GM12878 (cell line): ENCODE results near the gene TMEM259. TPM values are rescaled to one million over a fixed set of nuclear protein-coding genes. Genes with fewer than 3 reads are reported as not detected.

Source experiments
- CHD1 ChIP-seq: IDR thresholded peaks from 2 replicates; pipeline ENCODE4 v1.6.1; 2012; ENCODE audit warnings: low read depth, low read length, improper control_type of control experiment
- EED ChIP-seq: sonication (generic); IDR thresholded peaks from 2 replicates; pipeline ENCODE4 v1.6.1; 2016; ENCODE audit warnings: antibody characterized with exemption, low read depth
- HDGF ChIP-seq: fragments of 450-650 bp; IDR thresholded peaks from 2 replicates; pipeline ENCODE4 v1.6.1; 2016; ENCODE audit warnings: antibody characterized with exemption
- JUND ChIP-seq: IDR thresholded peaks from 2 replicates; pipeline ENCODE4 v1.6.1; 2012; ENCODE audit warnings: low read depth, mild to moderate bottlenecking, low read length, improper control_type of control experiment, moderate library complexity
- NR2F1 ChIP-seq: fragments of 450-650 bp; conservative IDR thresholded peaks from 2 replicates; pipeline ENCODE4 v1.6.1; 2017; ENCODE audit warnings: mild to moderate bottlenecking
- RAD21 ChIP-seq: IDR thresholded peaks from 2 replicates; pipeline ENCODE4 v1.6.1; 2011; ENCODE audit warnings: mild to moderate bottlenecking, low read depth, low read length, moderate library complexity; ENCODE audit not compliant: insufficient read depth
- RAD51 ChIP-seq: fragments of 450-650 bp; IDR thresholded peaks from 2 replicates; pipeline ENCODE4 v1.6.1; 2016; ENCODE audit warnings: moderate library complexity, mild to moderate bottlenecking, inconsistent platforms
- SIN3A ChIP-seq: IDR thresholded peaks from 2 replicates; pipeline ENCODE4 v1.6.1; 2012; ENCODE audit warnings: low read depth, low read length, improper control_type of control experiment
- SMARCA5 ChIP-seq: fragments of 450-650 bp; IDR thresholded peaks from 2 replicates; pipeline ENCODE4 v1.6.1; 2017; ENCODE audit warnings: mild to moderate bottlenecking
- SPI1 ChIP-seq: IDR thresholded peaks from 2 replicates; pipeline ENCODE4 v1.6.1; 2011; ENCODE audit warnings: low read depth, mild to moderate bottlenecking, low read length, moderate library complexity, borderline replicate concordance; ENCODE audit not compliant: insufficient read depth
- SREBF1 ChIP-seq: IDR thresholded peaks from 2 replicates; pipeline ENCODE4 v1.6.1; 2012; ENCODE audit warnings: mild to moderate bottlenecking, low read length
- SUZ12 ChIP-seq: fragments of 200-600 bp; sonication (generic); IDR thresholded peaks from one replicate; pipeline ENCODE4 v1.6.1; 2018; ENCODE audit warnings: antibody characterized with exemption, mild to moderate bottlenecking; ENCODE audit not compliant: unreplicated experiment
- ZNF274 ChIP-seq: IDR thresholded peaks from one replicate; pipeline ENCODE4 v1.8.0; 2011; ENCODE audit not compliant: insufficient read length, insufficient read depth
- polyA plus RNA-seq, 11 experiments: library from polyadenylated mRNA; depleted of rRNA in 4 of 11; unstranded in 6 of 11; stranded (reverse) in 5 of 11; fragments of >200 nt; fragmentation: Nextera tagmentation in 4 of 11; fragmentation: Illumina TruSeq in 1 of 11; extraction: Ambion mirVana in 4 of 11; extraction: Trizol in 1 of 11; gene quantifications; 1 replicate in 1 of 11; 2 replicates in 10 of 11; pipeline versions ENCODE4 v1.2.1 to v1.2.3, GENCODE V29; 2011 to 2016; ENCODE audit warnings: inconsistent platforms in 2 of 11, missing spikeins in 2 of 11, low read depth in 1 of 11
- total RNA-seq, 4 experiments: library from RNA; depleted of rRNA in 3 of 4; stranded (reverse); fragments of >200 nt in 3 of 4; fragmentation: Illumina TruSeq in 1 of 4; extraction: Trizol in 1 of 4; gene quantifications; 2 replicates each; pipeline versions ENCODE4 v1.2.1 to v1.2.3, GENCODE V29; 2013 to 2021
- TF ChIP-seq, protein P1 (sequence below): fragments of 450-650 bp; formaldehyde crosslinking; IDR thresholded peaks from 2 replicates; pipeline ENCODE4 v1.4.0; 2020; ENCODE audit warnings: mild to moderate bottlenecking, moderate library complexity
- TF ChIP-seq, protein P2 (sequence below): fragments of 150-350 bp; IDR thresholded peaks from 2 replicates; pipeline ENCODE4 v1.6.1; 2014; ENCODE audit warnings: mild to moderate bottlenecking, low read depth, low read length
- TF ChIP-seq, protein P3 (sequence below): IDR thresholded peaks from 2 replicates; pipeline ENCODE4 v1.6.1; 2011; ENCODE audit warnings: mild to moderate bottlenecking, low read depth, low read length, moderate library complexity; ENCODE audit not compliant: insufficient replicate concordance
- TF ChIP-seq, protein P4 (sequence below): IDR thresholded peaks from 2 replicates; pipeline ENCODE4 v1.6.1; 2012; ENCODE audit warnings: low read depth, low read length, improper control_type of control experiment
- TF ChIP-seq, protein P5 (sequence below): fragments of 450-650 bp; IDR thresholded peaks from 2 replicates; pipeline ENCODE4 v1.6.1; 2017; ENCODE audit warnings: mild to moderate bottlenecking

Gene TMEM259
- total and polyA plus RNA-seq, 10 of the 15 experiments (the other 5 are each of a cell fraction or from before 2014, with no cell fraction given): 0.43 to 184 (median 62.0) TPM

DNA sequence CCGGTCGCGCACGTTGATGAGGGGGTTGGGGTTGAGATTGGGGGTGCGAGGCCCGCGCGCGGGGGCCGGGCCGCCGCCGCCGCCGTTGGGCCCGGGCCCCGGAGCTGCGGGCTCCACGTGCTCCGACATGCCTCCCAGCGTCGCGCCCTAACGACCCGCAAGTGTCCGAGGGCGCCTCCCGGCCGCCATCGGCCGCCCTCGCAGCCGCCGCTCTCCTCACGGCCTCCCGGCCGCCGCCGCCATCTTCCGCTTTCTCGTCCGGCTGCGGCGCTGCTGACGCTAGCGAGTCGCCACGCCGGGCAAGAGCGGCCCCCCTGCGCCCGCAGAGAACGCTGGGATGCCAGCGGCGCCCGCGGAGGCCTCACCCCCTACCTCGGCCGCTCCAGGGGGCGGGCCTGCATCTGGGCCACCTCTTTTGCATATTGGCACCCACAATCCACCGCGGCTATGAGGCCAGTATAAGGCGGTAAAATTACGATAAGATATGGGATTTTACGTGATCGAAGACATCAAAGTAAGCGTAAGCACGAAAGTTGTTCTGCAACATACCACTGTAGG, at the start of gene TMEM259 (continued):
- no peak for TF ChIP-seq RAD21
- 0 out of 2 replicates have a peak, but pooled peaks have one; percentile 7 for TF ChIP-seq SPI1
- no peak; the same call in 1 of the 2 replicates for TF ChIP-seq SIN3A
- TF ChIP-seq ZNF274: no peak
- peak; percentile 52 for TF ChIP-seq NR2F1
- TF ChIP-seq EED: no peak
- TF ChIP-seq, protein P1, sequence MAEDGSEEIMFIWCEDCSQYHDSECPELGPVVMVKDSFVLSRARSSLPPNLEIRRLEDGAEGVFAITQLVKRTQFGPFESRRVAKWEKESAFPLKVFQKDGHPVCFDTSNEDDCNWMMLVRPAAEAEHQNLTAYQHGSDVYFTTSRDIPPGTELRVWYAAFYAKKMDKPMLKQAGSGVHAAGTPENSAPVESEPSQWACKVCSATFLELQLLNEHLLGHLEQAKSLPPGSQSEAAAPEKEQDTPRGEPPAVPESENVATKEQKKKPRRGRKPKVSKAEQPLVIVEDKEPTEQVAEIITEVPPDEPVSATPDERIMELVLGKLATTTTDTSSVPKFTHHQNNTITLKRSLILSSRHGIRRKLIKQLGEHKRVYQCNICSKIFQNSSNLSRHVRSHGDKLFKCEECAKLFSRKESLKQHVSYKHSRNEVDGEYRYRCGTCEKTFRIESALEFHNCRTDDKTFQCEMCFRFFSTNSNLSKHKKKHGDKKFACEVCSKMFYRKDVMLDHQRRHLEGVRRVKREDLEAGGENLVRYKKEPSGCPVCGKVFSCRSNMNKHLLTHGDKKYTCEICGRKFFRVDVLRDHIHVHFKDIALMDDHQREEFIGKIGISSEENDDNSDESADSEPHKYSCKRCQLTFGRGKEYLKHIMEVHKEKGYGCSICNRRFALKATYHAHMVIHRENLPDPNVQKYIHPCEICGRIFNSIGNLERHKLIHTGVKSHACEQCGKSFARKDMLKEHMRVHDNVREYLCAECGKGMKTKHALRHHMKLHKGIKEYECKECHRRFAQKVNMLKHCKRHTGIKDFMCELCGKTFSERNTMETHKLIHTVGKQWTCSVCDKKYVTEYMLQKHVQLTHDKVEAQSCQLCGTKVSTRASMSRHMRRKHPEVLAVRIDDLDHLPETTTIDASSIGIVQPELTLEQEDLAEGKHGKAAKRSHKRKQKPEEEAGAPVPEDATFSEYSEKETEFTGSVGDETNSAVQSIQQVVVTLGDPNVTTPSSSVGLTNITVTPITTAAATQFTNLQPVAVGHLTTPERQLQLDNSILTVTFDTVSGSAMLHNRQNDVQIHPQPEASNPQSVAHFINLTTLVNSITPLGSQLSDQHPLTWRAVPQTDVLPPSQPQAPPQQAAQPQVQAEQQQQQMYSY (CRISPR knock-in tag): no peak
- no peak for TF ChIP-seq RAD51
- no peak for TF ChIP-seq SUZ12
- no peak for TF ChIP-seq CHD1
- TF ChIP-seq, protein P2, sequence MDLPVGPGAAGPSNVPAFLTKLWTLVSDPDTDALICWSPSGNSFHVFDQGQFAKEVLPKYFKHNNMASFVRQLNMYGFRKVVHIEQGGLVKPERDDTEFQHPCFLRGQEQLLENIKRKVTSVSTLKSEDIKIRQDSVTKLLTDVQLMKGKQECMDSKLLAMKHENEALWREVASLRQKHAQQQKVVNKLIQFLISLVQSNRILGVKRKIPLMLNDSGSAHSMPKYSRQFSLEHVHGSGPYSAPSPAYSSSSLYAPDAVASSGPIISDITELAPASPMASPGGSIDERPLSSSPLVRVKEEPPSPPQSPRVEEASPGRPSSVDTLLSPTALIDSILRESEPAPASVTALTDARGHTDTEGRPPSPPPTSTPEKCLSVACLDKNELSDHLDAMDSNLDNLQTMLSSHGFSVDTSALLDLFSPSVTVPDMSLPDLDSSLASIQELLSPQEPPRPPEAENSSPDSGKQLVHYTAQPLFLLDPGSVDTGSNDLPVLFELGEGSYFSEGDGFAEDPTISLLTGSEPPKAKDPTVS: no peak
- no peak for TF ChIP-seq SREBF1
- TF ChIP-seq, protein P3, sequence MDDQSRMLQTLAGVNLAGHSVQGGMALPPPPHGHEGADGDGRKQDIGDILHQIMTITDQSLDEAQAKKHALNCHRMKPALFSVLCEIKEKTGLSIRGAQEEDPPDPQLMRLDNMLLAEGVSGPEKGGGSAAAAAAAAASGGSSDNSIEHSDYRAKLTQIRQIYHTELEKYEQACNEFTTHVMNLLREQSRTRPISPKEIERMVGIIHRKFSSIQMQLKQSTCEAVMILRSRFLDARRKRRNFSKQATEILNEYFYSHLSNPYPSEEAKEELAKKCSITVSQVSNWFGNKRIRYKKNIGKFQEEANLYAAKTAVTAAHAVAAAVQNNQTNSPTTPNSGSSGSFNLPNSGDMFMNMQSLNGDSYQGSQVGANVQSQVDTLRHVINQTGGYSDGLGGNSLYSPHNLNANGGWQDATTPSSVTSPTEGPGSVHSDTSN: no peak
- TF ChIP-seq JUND: 0 out of 2 replicates have a peak, but pooled peaks have one; percentile 12
- TF ChIP-seq HDGF: no peak
- peak; percentile 81 for TF ChIP-seq SMARCA5
- TF ChIP-seq, protein P4, sequence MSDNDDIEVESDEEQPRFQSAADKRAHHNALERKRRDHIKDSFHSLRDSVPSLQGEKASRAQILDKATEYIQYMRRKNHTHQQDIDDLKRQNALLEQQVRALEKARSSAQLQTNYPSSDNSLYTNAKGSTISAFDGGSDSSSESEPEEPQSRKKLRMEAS: no peak; the same call in 1 of the 2 replicates
- TF ChIP-seq, protein P5, sequence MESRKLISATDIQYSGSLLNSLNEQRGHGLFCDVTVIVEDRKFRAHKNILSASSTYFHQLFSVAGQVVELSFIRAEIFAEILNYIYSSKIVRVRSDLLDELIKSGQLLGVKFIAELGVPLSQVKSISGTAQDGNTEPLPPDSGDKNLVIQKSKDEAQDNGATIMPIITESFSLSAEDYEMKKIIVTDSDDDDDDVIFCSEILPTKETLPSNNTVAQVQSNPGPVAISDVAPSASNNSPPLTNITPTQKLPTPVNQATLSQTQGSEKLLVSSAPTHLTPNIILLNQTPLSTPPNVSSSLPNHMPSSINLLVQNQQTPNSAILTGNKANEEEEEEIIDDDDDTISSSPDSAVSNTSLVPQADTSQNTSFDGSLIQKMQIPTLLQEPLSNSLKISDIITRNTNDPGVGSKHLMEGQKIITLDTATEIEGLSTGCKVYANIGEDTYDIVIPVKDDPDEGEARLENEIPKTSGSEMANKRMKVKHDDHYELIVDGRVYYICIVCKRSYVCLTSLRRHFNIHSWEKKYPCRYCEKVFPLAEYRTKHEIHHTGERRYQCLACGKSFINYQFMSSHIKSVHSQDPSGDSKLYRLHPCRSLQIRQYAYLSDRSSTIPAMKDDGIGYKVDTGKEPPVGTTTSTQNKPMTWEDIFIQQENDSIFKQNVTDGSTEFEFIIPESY: no peak
